Medulla oblongata (tissue), 1 donor: ENCODE measurements around the gene LEFTY1.
"Not testable (repeated sequence)": the region's sequence is repeated elsewhere in the genome, so short reads cannot be mapped to it uniquely, and the experiment has no call there.

ENCODE experiments used
- DNase-seq: peaks from one replicate; pipeline ENCODE4 v3.0.0-alpha.2; 2015; ENCODE audit errors: extremely low spot score

Gene LEFTY1

DNA sequence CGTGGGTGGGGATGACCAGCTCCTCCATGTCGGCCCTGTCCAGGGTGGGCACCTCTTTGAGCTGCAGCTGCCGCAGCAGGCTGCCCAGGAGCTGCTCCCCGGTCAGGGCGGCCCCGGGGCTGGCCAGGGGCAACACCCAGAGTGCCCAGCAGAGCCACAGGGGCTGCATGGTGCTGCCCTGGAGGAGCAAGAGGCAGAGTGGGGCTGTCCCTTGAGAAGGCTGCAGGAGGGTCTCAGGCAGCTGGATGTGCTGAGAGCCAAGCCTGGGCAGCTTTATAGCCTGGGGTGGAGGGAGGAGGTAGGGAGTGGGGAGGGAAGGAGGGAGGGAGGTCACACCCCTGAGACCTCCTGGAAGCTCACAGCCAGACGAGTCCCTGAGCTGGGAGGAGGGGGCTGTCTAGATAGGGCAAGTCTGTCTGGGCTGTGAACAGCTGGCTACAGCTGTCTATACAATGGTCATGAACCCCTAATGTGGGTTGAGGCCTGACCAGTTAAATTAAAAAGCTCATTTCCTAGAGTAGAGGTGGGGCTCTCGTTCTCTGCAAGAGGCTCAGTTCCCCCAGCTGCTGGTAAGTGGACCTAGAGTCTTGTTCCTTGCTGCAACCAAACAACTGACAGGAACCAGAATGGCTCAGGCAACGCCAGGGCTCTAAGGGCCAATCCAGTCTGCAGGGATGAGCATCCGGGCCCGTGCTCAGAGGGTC, at the start of gene LEFTY1:
LEFTY1 (minus strand) TSS at position 249 of the 704 bp plus-strand sequence; CDS start at position 169, 80 bp downstream.
- no peak for DNase-seq

DNA sequence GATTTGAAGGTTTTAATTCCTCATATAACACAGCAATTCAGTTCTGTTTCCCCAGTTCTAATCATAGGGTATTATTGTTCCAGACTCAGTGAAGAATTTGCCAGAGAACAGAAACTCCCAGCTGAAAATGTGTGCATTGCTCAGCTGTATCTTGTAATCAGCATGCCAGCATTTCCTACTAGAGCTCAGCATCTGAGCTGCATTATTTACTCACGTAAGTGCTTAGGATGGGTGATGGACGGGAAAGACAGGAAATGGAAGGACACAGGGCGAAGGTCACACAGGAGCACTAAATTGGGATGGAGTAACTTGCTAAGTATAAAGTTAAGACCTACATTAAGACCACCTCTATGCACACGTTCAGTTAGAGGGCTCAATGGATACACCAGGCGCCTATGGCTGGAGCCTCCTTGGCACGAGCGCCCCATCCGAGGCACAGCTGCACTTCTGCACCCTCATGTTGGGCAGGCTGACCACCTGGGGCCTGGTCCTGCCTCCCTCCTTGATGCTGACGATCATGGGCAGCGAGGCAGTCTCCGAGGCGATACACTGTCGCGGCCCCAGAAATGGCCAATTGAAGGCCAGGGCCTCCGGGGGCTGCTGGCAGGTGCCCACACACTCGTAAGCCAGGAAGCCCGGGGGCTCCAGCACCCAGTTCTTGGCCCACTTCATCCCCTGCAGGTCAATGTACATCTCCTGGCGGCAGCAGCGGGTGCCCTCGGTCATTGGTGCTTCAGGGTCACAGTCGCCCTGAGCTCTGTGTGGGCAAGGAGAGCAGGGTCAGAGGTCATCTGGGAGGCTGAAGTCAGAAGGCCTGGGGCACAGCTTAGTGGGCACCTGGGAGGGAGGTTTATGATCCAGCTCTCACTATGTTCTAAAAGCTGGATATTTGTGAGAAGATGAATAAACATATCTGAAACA, 48.4 kb upstream of the LEFTY1 start:
- DNase-seq, result no peak

DNA sequence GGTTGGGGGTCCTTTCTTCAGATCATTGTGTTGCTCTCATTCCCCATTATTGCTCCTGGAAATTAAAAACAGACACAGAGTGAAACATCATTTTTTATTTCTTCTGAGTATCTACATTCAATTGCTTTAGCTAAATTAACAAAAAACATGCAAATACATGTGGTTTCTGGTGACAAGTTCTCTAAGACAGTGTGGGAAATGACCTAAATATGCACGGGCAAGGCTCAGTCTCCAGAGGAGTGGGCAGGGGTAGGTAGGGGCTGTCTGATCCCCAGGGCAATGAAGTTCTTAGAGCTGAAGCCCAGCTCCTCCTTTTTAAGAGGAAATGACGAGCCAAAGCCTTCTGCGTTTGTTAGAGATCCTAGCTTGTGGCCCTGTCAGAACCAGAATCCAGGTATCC, 47.6 kb upstream of the LEFTY1 start:
- no peak for DNase-seq

DNA sequence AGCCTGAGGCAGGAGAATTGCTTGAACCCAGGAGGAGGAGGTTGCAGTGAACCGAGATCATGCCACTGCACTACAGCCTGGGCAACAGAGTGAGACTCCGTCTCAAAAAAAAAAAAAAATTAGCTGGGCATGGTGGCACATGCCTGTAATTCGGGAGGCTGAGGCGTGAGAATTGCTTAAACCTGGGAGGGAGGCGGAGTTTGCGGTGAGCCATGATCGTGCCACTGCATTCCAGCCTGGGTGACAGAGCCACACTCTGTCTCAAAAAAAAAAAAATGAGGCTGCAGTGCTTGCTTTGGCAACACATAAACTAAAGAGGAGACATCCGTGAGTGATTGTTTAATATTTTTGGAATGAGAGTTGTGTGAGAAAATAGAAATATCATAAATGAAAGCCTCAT, 47.1 kb upstream of the LEFTY1 start:
- DNase-seq, result not testable (repeated sequence)

GRCh38 chr1:225934711-225935110, 45.8 kb upstream of the LEFTY1 start:
- DNase-seq, result no peak

GRCh38 chr1:225933072-225933471, 44.1 kb upstream of the LEFTY1 start:
- DNase-seq, result no peak

DNA sequence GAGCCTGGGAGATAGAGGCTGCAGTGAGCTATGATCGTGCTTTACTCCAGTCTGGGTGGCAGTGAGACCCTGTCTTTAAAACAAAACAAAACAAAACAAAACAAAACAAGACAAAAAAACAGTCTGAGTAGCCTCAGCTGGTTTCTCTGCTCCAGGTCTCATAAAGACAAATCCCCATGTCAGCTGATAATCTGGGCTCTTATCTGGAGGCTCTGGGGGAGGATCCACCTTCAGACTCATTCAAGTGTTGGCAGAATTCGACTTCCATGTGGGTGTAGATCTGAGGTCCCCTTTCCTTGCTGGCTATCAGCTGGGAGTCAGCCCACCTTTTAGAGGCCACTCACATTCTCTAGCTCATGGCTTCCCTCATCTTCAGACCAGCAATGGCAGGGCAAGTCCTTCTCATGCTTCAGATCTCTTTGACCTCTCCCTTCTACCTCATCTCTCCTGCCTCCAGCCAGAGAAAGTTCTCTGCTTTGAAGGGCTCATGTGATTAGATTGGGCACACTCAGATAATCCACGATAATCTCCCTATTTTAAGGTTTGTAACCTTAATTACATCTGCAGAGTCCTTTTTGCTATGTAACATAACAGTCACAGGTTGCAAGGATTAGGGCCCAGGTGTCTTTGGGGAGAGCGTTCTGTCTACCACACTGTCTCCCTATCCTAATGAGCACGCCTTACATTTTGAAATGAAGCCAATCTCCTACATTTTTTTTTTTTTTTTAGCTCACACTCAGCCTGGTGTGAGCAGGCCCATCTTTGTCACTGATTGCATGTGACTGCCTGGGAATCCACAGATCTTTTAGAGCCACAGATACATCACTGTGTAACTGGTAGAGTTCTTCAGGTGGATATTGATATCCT, 42.6 kb upstream of the LEFTY1 start:
- no peak for DNase-seq

DNA sequence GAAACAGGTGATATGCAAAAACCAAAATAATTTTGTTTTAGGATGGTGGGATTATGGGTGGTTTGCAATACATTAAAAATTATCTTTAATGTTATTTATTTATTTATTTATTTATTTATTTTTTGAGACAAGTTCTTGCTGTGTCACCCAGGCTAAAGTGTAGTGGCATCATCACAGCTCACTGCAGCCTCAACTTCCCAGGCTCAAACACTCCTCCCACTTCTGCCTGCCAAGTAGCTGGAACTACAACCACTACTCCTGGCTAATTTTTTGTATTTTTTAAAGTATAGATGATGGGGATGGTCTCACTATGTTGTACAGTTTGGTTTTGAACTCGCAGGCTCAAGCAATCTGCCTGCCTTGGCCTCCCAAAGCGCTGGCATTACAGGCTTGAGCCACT, 41.6 kb upstream of the LEFTY1 start:
- no peak for DNase-seq

GRCh38 chr1:225929462-225929861, 40.5 kb upstream of the LEFTY1 start:
- not testable (repeated sequence) for DNase-seq

- no peak for DNase-seq
Measured at GRCh38 chr1:225928186-225929175, 39.5 kb upstream of the LEFTY1 start.

- DNase-seq, result no peak
Measured at GRCh38 chr1:225926551-225927113, 37.7 kb upstream of the LEFTY1 start.

DNA sequence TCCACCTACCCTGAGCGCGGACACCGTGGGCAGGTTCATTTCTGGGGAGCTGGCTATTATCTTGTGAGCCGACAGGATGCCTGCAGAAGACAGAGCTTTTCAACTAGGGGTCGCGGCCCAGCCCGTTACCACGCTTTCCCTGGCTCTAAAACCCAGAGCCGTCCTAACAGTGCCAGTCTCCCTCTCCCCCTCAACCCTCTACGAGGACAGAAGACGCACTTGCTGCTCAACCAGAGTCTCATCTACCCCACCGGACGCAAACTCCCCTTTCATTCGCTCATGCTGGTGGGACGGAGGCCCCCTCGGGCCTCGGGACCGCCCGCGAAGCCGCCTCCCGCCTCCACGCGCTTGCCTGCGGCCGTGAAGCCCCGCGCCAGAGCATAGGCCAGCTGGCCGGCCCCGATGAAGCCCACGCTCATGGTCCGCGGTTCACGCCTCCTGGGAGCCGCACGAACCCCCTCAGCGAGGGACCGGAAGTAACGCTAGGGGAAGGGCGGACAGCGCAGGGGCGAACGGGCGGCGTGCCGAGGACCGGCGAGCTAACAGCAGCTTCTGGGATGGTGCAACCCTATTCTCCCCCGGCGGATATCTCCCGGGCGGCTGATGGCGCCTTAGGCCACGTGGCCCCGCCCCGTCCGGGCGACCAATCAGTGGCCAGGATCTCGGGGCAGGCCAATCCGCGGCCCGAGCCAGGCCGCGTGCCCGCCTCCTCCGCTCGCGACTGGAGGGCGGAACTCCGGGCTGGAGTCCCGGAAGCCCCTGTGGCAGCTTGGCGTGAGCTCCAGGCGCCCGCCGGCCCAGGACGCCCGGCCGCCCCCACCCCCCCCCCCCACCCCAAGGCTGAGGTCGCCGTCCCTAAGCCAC, 35.0 kb upstream of the LEFTY1 start, which contains the start of gene PYCR2:
PYCR2 (minus strand) TSS at position 559 of the 864 bp plus-strand sequence; CDS start at position 419, 140 bp downstream.
- peak; percentile 97 for DNase-seq

GRCh38 chr1:225923381-225923691, 34.4 kb upstream of the LEFTY1 start:
- no peak for DNase-seq

DNA sequence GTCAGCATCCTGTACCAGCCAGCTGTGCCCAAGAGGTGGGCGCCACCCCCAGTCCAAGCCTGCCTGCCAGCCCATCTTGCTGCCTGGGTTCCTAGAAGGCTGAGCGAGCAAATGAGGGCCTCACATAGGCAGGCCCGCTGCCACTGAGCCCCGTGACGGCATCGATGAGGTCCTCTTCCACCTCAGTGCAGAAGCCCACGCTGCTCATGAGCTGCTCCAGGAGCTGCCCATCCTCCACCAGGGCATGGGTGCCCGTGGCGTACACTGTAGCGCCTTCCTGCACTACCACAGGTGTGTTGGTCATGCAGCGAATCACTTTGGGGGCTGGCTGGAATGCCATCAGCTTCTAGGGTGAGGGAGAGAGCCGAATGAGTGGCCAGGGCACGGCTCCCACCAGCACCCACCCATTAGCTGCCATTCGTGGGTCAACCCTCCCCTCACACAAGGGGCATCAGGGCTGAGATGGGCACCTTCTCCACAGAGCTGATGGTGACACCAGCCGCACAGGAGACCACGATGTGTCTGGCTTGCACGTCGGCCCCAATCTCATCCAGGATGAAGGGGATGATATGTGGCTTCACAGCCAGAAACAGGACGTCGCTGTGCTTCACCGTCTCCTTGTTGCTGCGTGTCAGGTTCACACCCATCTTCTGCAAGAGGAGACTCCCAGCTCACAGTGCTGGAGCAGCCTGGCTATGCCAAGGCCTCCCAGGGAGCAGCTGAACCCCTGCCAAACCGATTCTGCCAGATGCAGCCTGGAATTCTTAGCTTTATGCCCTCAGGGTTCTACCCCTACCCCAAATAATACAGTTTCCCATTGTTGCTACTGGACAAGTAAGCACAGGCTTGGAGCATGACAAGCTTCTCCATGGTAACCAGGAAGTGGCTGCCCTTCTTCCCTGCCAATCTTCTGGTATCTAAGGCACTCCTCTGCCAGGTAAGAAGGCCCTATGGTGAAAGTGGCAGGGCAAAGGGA, 33.1 kb upstream of the LEFTY1 start:
- DNase-seq, result no peak

DNA sequence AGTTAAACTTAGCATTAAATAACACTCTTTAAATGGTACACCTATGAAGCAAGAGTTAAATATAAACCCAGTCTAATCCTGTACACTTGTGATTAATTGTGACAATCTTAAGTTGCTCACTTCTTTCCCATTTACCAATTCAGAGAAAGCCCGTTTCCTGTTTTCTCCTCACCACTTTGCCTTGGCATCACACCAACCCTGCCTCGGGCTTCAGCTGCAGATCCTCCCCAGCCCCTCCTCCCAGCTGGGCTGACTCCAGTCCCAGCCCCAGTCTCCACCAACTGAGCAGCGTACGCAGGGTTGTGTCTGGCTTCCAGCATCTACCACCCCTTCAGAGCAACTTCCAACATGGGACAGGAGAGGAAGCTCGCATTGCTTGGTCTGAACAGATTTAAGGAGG, 31.0 kb upstream of the LEFTY1 start:
- peak; percentile 97 for DNase-seq

DNA sequence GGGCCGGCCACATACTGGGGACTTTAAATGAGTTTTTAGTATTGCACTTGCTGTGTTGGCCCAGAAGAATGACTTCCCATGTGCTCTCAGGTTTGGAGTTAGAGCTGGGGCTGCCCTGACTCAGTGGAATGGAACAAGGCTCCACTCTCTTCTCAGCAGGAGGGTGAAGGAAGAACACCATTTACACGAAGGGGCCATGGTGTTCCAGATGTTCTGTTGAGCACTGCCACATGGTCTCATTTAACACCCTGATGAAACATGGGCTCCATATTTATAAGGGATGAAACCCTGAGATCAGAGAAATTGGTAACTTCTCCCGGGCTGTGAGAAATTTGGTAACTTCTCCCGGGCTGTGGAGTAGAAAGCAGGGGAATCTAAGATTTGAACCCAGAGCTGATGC, 29.3 kb upstream of the LEFTY1 start:
- DNase-seq, result no peak

DNA sequence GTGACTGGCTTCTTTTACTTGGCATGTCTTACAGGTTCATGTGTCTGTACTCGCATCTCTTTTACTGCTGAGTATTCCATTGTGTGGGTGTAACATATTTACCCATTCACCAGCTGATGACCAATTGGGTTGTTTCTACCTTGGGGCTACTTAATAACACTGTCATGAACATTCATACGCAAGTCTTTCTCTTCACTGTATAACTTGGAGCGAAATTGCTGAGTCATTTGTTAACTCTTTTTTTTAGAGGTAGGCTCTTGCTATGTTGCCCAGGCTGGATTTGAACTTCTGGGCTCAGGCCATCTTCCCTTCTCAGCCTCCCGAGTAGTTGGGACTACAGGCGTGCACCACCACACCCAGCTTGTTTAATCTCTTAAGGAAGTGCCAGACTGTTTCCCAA, 28.6 kb upstream of the LEFTY1 start:
- no peak for DNase-seq

DNA sequence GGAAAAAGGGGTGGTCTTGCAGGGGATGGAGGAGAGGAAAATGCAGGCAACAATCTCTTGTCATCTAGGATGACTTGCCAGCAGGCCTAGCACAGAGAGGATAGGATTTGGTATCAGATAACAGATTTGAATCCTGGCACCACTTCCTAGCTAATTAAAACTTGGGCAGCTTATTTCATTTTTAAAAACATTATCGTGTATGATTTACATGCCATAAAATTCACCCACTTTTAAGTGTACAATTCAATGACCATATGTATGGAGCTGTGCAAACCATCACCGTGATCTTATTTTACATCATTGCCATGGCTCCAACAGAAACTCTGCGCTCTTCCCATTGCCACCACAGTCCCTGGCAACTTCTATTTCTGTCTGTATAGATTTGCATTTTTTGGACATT, 28.2 kb upstream of the LEFTY1 start:
- DNase-seq, result no peak
